Mucosa of descending colon (tissue), 3 donors: ENCODE data around the gene PHB1. TPM values are rescaled to one million over a fixed set of nuclear protein-coding genes. Genes with fewer than 3 reads are reported as not detected.

ENCODE experiments used
- ATAC-seq: fragments of 200-7000 bp; cut with Tn5 transposase; one replicate; pipeline ENCODE4 v1.9.1; 2020; ENCODE audit warnings: mild to moderate bottlenecking, moderate library complexity
- DNase-seq, 3 donors: peaks; one replicate each; pipeline ENCODE4 v3.0.0-alpha.2; 2020
- H3K36me3 ChIP-seq: fragments of 200-600 bp; one replicate; pipeline ENCODE4 v1.8.0; 2021; ENCODE audit warnings: low read depth, mild to moderate bottlenecking
- H3K4me1 ChIP-seq: fragments of 200-600 bp; one replicate; pipeline ENCODE4 v1.8.0; 2021; ENCODE audit warnings: low read depth, mild to moderate bottlenecking
- H3K4me3 ChIP-seq: fragments of 200-600 bp; one replicate; pipeline ENCODE4 v1.8.0; 2021; ENCODE audit warnings: mild to moderate bottlenecking
- H3K9me3 ChIP-seq: fragments of 200-600 bp; one replicate; pipeline ENCODE4 v1.8.0; 2021; ENCODE audit warnings: mild to moderate bottlenecking
- CTCF ChIP-seq: fragments of 200-600 bp; IDR thresholded peaks from one replicate; pipeline ENCODE4 v1.8.0; 2022; ENCODE audit warnings: antibody characterized with exemption, mild to moderate bottlenecking
- intact Hi-C, 2 donors: fragments of 100-400 bp; cut with DNase I in 1 of 2; cut with micrococcal nuclease in 1 of 2; formaldehyde crosslinking; loops; one replicate each; pipeline versions ENCODE4 v1.11.0 to v1.11.1; 2022; cut with DNase I, micrococcal nuclease
- total RNA-seq, 3 donors: library from RNA; stranded (reverse); fragmentation: NEBNext Ultra II Directional in 2 of 3; extraction: Animal tissue kit (Norgen Biotek cat#: 25700) in 2 of 3; gene quantifications; one replicate each; pipeline versions ENCODE4 v1.2.1 to v1.2.4, GENCODE V29; 2021 to 2023
- donor health status: DM: no; HTN: no; CAD: no; lungs with moderate emphysema.
- donor health status: DM: no; HTN: no; CAD: no.
- donor health status: DM: no; HTN: yes; CAD: no.

PHB1 gene
- total RNA-seq, 3 donors from 2014 or later, result 173 to 227 (median 216) TPM

DNA sequence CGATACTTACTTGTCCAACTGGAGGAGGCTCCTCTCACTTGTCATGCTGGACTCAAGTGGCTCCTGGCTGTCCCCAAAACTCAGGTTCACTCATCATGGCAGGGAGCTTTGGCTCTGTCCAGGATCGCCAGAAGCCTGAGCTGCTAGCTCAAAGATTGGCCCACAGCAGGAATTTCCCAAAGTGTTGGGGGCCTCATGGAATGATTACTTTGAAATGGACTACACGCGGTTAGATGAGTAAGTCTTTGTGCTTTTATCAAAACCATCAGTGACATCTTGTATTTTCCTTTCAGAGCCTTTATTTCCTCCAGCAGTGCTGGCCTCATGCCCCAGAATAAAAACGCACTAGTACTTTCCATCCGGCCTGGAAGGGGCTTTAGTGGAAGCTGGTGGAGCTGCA lies 29.2 kb upstream of the PHB1 start:
- H3K9me3 ChIP-seq, result no peaks in the 10 kb centered on the region
- H3K36me3 ChIP-seq, result no peaks in the 10 kb centered on the region
- intact Hi-C loops, result no loop called here
- DNase-seq (no peak), ATAC-seq (no peak)
- TF ChIP-seq CTCF, result no peak
- no peaks in the 10 kb centered on the region for H3K4me1 ChIP-seq
- no peak overlapping the region for H3K4me3 ChIP-seq

GRCh38 chr17:49442041-49442440 lies 27.4 kb upstream of the PHB1 start:
- Histone ChIP-seq H3K4me3 (no peak overlapping the region), H3K36me3 (no peaks in the 10 kb centered on the region), H3K9me3 (no peaks in the 10 kb centered on the region), H3K4me1 (no peaks in the 10 kb centered on the region)
- no peak for DNase-seq
- no peak for TF ChIP-seq CTCF
- intact Hi-C loops, result no loop called here
- no peak for ATAC-seq

GRCh38 chr17:49441578-49441977 lies 26.9 kb upstream of the PHB1 start:
- no peak for DNase-seq
- no peak for TF ChIP-seq CTCF
- intact Hi-C loops, result no loop called here

DNA sequence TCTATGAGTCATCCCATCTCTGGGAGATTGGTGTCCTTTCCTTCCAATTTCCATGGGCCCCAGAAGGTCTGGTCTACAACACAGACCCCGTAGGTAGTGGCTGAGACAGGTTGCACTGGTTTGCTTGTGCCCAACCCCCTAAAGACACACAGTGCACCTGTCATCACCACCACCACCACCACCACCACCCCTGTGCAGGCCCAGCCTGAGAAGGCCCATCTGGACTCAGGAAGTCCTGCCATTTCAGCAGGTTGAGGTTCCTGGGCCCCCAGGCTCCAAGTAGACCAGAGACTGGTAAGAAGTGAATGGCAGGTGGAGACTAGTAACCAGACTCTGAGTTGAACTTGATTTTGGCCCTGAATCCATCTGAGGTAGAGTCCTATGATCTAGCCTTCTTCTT lies 25.9 kb upstream of the PHB1 start:
- ATAC-seq (no peak), DNase-seq (no peak)
- TF ChIP-seq CTCF, result no peak
- Histone ChIP-seq H3K4me1 (no peaks in the 10 kb centered on the region), H3K9me3 (no peaks in the 10 kb centered on the region), H3K36me3 (no peaks in the 10 kb centered on the region), H3K4me3 (no peak overlapping the region)
- intact Hi-C loops, result no loop called here

More at GRCh38 chr17:49441578-49441977, 26.9 kb upstream of the PHB1 start:
- Histone ChIP-seq H3K9me3 (no peaks in the 10 kb centered on the region), H3K4me3 (no peak overlapping the region), H3K36me3 (no peaks in the 10 kb centered on the region), H3K4me1 (no peaks in the 10 kb centered on the region)
- no peak for ATAC-seq

DNA sequence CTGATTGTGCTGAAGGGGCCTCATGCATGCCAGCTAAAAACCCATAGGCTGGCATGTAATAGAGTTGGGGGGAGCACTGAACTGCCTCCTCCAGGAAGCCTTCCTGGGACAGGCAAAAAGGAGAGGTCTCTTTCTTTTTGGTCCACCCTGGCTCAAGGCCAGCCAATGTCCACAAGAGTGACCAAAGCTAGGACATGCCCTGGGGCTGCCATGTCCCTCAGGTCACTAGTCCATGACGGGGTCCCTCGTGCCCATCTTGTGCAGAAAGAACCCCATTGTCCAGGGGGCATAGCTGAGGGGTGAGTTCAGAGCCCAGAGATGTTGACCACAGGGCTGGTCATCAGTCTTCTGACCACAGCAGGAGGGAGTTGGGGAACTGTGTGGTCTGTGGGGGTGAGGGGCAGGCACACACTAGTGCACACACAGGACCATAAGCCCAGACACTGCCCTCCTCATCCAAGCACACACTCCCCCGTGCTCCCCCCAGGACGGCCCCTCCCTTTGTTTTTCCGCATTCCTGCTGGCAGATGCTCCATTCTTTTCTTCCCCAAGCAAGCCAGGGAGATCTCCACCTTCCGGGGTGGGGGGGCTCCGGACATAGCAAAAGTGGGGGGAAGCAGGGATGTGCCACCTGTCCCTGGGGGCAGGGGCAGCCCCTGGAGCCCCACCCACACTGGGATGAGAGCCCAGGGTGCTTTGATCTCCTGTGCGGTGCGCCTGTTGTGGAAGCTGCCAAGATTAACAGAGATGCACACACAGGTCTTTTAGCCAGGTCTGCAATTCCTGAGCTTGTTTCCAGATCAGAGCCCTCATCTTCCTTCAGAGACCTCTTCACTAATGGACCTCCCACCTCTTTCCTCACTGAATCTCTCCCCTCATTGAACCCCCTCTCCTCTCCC lies 25.2 kb upstream of the PHB1 start:
- no peak for ATAC-seq
- Histone ChIP-seq H3K9me3 (no peaks in the 10 kb centered on the region), H3K4me1 (no peaks in the 10 kb centered on the region), H3K4me3 (no peak overlapping the region), H3K36me3 (no peaks in the 10 kb centered on the region)
- no peak for TF ChIP-seq CTCF
- DNase-seq, result no peak
- intact Hi-C loops, result loop anchor here (5.0 to 10.0 kb wide), 2 partner anchors 115 to 117 kb away; no protein-coding TSS in a partner anchor
